ENCODE data around the gene OSBP2. TPM values are rescaled to one million over a fixed set of nuclear protein-coding genes. Genes with fewer than 3 reads are reported as not detected.

The OSBP2 gene
- total and polyA plus RNA-seq, 10 of the 15 experiments (the other 5 are each of a cell fraction or from before 2014, with no cell fraction given), result 0.11 to 7.7 (median 3.6) TPM

DNA sequence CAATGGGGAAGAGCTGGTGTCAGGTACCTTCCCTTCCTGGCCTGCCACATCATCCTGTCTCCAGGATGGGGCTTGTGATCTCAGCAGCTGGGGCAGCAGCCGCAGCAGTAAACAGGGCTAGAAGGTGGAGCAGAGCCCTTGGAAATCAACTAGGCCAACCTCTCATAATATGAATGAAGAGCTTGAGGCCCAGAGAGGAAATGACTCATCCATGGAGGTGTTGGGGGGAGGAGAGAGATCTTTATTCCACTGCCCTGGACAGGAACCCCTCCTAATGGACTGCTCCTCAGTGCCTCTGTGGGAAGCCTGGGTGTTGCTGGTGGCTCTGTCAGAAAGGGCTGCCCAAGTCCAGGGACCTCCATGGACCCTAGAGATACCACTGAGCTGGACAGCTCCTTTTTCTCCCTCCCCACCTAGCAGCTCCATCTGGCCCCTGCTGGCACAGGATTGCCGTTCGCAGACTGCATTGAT lies 111.8 kb downstream of the OSBP2 start:
- SMC1A ChIA-PET (ENCODE audit: uncharacterized antibody, unreplicated experiment), result no interaction called here
- in situ Hi-C loops (cut with MboI), result no loop called here
- Histone ChIP-seq H3K4me1 (ENCODE audit: control insufficient read depth, insufficient read depth, low read length) (no peaks in the 10 kb centered on the region), H3K27ac (ENCODE audit: control insufficient read depth, insufficient read depth) (no peak overlapping the region), H3K79me2 (ENCODE audit: control insufficient read depth, insufficient read depth, low read length) (no peaks in the 10 kb centered on the region), H3K4me3 (no peak overlapping the region), H3K4me2 (ENCODE audit: control insufficient read depth, insufficient read depth) (no peak overlapping the region), H3K27me3 (replicated peaks in 1 of 2; ENCODE audit: control insufficient read depth in 2 of 2, insufficient read depth in 2 of 2, low read length in 1 of 2) (peaks cover 3% of the 10 kb centered on the region in 2 experiments; a peak in 2 of 4 replicates), H3K9me3 (replicated peaks; ENCODE audit: control insufficient read depth, insufficient read depth, low read length) (no peaks in the 10 kb centered on the region), H2AFZ (ENCODE audit: control insufficient read depth, low read depth, low read length) (no peak overlapping the region), H4K20me1 (ENCODE audit: control insufficient read depth, insufficient read depth) (peaks cover 3% of the 10 kb centered on the region), H3K9ac (ENCODE audit: control insufficient read depth, insufficient read depth, low read length) (no peak overlapping the region), H3K36me3 (ENCODE audit: control insufficient read depth in 2 of 2, insufficient read depth in 2 of 2, low read length in 1 of 2) (no peaks in the 10 kb centered on the region)
- 67% methylated on average over 3 of the region's 3 CpGs for WGBS (ENCODE audit: insufficient coverage, insufficient replicate concordance, low lambda C conversion rate, missing lambda C conversion rate)
- DNase-seq (ENCODE audit: low read depth, low spot score) (no peak), FAIRE-seq (no peak), ATAC-seq (no peak)
- intact Hi-C loops (cut with micrococcal nuclease; ENCODE audit: unreplicated experiment), result no loop called here
- CTCF ChIA-PET, result no interaction called here
- no TSS peak for BruUV-seq (replicated peaks)
- TF ChIP-seq, protein P1, sequence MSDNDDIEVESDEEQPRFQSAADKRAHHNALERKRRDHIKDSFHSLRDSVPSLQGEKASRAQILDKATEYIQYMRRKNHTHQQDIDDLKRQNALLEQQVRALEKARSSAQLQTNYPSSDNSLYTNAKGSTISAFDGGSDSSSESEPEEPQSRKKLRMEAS (IDR thresholded peaks at IDR 0.05; ENCODE audit: low read depth, low read length), result no peak
- TF ChIP-seq EGR1 (IDR thresholded peaks at IDR 0.05; ENCODE audit: borderline replicate concordance in 1 of 2, low read depth in 2 of 2, low read length in 2 of 2), result no peak
- TF ChIP-seq YBX1 (IDR thresholded peaks at IDR 0.05), result no peak
- TF ChIP-seq, protein P2, sequence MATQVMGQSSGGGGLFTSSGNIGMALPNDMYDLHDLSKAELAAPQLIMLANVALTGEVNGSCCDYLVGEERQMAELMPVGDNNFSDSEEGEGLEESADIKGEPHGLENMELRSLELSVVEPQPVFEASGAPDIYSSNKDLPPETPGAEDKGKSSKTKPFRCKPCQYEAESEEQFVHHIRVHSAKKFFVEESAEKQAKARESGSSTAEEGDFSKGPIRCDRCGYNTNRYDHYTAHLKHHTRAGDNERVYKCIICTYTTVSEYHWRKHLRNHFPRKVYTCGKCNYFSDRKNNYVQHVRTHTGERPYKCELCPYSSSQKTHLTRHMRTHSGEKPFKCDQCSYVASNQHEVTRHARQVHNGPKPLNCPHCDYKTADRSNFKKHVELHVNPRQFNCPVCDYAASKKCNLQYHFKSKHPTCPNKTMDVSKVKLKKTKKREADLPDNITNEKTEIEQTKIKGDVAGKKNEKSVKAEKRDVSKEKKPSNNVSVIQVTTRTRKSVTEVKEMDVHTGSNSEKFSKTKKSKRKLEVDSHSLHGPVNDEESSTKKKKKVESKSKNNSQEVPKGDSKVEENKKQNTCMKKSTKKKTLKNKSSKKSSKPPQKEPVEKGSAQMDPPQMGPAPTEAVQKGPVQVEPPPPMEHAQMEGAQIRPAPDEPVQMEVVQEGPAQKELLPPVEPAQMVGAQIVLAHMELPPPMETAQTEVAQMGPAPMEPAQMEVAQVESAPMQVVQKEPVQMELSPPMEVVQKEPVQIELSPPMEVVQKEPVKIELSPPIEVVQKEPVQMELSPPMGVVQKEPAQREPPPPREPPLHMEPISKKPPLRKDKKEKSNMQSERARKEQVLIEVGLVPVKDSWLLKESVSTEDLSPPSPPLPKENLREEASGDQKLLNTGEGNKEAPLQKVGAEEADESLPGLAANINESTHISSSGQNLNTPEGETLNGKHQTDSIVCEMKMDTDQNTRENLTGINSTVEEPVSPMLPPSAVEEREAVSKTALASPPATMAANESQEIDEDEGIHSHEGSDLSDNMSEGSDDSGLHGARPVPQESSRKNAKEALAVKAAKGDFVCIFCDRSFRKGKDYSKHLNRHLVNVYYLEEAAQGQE (IDR thresholded peaks at IDR 0.05; ENCODE audit: low read depth, low read length), result peak; percentile 50; the same call in 1 of the 2 replicates
- TF ChIP-seq RELA (IDR thresholded peaks at IDR 0.05; ENCODE audit: borderline replicate concordance, partially characterized antibody), result no peak
- TF ChIP-seq, protein P3, sequence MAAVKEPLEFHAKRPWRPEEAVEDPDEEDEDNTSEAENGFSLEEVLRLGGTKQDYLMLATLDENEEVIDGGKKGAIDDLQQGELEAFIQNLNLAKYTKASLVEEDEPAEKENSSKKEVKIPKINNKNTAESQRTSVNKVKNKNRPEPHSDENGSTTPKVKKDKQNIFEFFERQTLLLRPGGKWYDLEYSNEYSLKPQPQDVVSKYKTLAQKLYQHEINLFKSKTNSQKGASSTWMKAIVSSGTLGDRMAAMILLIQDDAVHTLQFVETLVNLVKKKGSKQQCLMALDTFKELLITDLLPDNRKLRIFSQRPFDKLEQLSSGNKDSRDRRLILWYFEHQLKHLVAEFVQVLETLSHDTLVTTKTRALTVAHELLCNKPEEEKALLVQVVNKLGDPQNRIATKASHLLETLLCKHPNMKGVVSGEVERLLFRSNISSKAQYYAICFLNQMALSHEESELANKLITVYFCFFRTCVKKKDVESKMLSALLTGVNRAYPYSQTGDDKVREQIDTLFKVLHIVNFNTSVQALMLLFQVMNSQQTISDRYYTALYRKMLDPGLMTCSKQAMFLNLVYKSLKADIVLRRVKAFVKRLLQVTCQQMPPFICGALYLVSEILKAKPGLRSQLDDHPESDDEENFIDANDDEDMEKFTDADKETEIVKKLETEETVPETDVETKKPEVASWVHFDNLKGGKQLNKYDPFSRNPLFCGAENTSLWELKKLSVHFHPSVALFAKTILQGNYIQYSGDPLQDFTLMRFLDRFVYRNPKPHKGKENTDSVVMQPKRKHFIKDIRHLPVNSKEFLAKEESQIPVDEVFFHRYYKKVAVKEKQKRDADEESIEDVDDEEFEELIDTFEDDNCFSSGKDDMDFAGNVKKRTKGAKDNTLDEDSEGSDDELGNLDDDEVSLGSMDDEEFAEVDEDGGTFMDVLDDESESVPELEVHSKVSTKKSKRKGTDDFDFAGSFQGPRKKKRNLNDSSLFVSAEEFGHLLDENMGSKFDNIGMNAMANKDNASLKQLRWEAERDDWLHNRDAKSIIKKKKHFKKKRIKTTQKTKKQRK (IDR thresholded peaks at IDR 0.05; ENCODE audit: low read depth, low read length), result no peak
- TF ChIP-seq HDGF (IDR thresholded peaks at IDR 0.05), result no peak
- POLR2A ChIA-PET, result no interaction called here
- RAD21 ChIA-PET (ENCODE audit: unreplicated experiment), result no interaction called here
